Uterus (tissue), 2 donors: ENCODE measurements around the gene KRT78.

Experiments used
- CTCF ChIP-seq, 4 experiments: fragments of 200-600 bp in 2 of 4; fragments of 450-650 bp in 2 of 4; sonication (generic) in 2 of 4; IDR thresholded peaks; one replicate each; pipeline ENCODE4 v1.5.1; 2016 to 2019; ENCODE audit warnings: antibody characterized with exemption in 4 of 4, mild to moderate bottlenecking in 2 of 4, moderate library complexity in 1 of 4
- POLR2A ChIP-seq, 2 donors: fragments of 450-650 bp; IDR thresholded peaks; one replicate each; pipeline ENCODE4 v1.6.1; 2016; ENCODE audit warnings: antibody characterized with exemption in 2 of 2, mild to moderate bottlenecking in 1 of 2, moderate library complexity in 1 of 2

- TF ChIP-seq CTCF (IDR thresholded peaks at IDR 0.05) (no peak), POLR2A (IDR thresholded peaks at IDR 0.05) (no peak)
Observed at GRCh38 chr12:52835271-52836041, 13.3 kb downstream of the KRT78 start.
